GM18867 (cell line): ENCODE measurements around the gene RHBDD2.
"Not testable (repeated sequence)": the region's sequence is repeated elsewhere in the genome, so short reads cannot be mapped to it uniquely, and the experiment has no call there.

Experiments
- ATAC-seq: cut with Tn5 transposase; IDR thresholded peaks from one replicate; pipeline ENCODE4 v1.9.1; 2021; ENCODE audit warnings: mild to moderate bottlenecking, moderate library complexity; ENCODE audit not compliant: unreplicated experiment

Gene RHBDD2

DNA sequence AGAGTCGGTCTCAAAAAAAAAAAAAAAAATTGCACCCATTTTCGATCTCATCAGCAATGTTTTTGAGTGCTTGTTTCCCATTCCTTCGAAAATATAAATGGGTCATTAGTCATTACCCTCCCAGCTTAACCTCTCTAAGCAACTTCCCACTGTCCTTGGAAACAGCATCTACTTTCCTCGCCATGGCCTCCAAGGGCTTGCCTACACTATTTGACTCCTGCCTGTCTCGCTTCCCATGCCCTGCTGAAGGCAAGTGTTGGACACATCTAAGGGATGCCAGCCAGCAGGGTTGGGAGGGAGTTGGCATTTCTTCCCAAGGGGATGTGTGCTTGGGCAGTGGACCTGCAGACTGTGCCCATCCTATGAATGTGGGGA, 12.7 kb upstream of the RHBDD2 start:
- no peak for ATAC-seq

DNA sequence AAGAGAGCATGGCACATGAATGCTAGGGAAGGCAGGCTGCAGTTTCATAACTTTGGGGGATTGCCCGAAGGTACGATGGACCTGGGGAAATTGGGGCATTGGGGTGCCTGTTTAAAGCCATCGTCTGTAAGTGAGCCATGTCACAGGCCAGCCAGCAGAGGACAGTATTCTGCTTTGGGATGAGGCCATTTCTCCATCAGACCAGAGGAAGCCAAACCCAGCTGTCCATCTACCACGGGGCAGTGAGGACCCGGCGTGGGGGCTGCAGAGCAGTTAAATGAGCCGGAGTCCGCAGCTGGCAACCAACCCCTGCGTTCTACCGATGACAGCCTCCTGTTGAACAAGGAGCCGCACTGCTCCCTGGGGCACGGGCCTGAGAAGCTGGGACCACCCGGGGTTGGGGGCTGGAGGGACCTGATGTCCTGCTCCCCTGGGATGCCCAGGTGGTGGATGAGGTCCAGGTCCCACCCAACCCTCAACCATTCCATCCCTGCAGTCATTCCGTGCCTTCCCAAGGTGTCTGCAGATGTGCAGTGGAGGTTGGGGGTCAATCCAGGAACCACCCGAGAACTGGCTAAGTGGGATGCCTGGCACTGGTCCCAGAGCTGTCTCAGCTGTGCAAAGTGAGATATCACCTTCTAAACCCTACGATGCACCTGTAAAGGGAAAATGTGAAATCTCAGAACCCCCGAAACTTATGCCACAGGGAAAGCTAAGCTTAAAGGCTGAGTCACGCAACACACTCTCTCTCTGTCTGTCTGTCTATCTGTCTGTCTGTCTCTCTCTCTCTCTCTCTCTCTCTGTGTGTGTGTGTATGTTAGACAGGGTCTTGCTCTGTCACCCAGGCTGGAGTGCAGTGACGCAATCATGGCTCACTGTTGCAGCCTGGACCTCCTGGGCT, 12.1 kb upstream of the RHBDD2 start:
- no peak for ATAC-seq

DNA sequence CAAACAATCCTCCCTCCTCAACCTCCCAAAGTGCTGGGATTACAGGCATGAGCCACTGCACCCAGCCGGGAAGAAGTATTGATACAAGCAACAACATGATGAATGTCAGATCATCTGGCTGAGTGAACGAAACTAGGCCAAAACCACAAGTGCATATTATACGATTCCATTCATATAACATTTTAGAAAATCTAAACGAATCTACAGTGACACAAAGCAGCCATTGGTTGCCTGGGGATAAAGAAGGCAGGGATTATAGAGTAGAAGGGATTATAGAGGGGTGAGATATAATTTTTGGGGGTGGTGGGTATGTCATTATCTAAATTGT, 11.5 kb upstream of the RHBDD2 start:
- ATAC-seq, result no peak

DNA sequence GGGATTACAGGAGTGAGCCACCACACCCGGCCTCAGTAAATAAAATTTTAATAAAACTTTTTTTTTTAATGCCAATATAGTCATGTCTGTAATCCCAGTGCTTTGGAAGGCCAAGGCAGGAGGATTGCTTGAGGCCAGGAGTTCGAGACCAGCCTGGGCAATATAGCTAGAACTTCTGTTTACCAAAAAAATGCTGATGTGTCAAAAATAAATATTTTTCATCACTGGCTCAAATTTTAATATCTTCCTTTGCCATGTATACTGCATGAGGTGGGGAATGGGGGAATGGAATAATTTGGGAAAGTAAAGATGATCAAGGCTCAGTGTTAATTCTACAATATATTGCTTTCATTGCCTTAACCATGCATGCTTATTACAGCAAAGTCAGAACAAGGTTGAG, 10.7 kb upstream of the RHBDD2 start:
- ATAC-seq, result no peak

- no peak for ATAC-seq
Observed at GRCh38 chr7:75869776-75870379, 9.0 kb upstream of the RHBDD2 start.

DNA sequence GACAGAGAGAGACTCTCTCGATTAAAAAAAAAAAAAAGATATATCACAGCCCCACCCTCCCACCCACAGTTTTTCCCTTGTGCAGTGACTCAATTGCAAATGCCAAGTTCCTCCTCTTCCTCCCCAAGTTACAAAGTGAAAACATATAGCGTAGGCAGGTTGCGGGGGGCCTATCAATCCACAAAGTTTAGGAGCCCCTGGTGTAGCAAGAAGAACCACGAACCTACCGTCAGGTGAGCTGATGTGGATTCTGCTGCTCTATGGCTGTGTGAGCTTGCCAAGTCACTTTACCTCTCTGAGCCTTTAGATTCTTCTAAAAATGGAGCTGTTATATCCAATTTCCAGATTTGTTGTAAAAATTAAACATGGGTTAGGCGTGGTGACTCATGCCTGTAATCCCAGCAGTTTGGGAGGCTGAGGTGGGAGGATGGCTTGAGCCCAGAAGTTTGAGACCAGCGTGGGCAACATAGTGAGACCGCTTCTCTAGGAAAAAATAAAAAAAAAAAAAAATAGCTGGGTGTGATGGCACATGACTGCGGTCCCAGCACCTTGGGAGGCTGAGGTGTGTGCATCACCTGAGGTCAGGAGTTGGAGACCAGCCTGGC, 8.2 kb upstream of the RHBDD2 start:
- ATAC-seq, result no peak

DNA sequence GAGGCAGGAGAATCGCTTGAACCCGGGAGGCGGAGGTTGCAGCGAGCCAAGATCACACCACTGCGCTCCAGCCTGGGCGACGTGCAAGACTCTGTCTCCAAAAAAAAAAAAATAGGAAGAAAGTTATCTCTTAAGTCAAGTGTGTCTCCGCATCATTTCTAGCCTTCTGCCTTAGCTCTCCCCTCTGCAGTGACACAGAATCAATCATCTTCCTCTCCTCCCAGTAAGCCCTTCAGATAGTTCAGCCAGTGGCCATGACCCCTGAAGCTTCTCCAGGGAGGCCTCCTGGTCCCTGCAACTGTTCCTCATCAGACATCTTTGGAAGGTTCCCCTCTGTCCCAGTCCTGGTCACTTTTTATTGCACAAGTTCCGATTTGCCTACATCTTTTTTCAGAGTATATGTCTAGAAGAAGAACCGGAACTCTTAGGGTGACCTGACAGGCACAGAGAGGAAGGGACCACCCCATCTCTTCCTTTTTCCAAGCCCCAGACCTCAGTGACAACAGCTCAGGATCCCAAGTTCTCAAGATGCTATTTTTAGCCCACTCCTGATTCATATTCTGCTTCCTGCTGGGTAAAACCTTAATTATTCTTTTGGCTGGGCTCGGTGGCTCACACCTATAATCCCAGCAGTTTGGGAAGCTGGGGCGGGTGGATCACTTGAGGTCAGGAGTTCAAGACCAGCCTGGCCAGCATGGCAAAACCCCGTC, 6.6 kb upstream of the RHBDD2 start:
- no peak for ATAC-seq

DNA sequence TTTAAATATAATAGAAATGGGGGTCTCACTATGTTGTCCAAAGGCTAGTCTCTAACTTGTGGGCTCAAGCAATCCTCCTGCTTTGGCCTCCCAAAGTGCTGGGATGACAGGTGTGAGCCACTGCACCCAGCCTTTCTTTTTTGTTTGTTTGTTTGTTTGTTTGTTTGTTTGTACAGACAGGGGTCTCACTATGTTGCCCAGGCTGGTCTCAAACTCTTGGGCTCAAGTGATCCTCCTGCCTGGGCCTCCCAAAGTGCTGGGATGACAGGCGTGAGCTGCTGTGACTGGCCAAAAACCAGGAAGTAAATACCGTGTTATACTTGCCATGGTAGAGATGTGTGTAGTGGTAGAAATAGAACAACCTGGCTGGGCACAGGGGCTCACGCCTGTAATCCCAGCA, 4.7 kb upstream of the RHBDD2 start:
- not testable (repeated sequence) for ATAC-seq

DNA sequence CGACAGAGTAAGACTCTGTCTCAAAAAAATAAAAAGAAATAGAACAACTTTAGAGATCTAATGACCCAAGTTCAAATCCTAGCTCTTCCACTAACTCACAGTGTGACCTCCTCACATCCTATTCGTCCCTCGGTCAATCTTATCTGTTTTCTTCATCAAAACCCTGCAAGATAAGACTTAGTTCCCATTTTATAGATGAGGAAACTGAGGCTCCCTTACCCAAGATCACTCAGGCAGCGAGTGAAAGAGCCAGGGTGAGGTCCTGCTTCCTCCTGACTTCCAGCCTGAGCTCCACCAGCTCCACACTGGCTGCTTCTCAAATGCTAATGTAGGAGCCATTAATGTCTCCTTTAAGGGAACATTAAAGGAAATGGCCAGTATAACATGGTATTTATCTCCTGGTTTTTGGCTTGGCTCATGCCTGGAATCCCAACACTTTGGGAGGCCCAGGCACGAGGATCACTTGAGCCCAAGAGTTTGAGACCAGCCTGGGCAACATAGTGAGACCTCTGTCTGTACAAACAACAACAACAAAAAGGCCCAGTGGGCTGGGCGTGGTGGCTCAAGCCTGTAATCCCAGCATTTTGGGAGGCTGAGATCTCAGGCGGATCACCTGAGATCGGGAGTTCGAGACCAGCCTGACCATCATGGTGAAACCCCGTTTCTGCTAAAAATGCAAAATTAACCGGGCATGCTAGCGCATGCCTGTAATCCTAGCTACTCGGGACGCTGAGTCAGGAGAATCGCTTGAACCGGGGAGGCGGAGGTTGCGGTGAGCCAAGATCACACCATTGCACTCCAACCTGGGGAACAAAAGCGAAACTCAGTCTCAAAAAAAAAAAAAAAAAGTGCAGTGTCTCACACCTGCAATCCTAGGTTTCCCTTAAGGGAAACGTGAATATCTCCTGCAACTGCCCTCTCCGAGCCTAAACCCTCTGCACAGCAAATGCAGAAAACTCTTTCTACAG, 3.4 kb upstream of the RHBDD2 start:
- ATAC-seq, result no peak

GRCh38 chr7:75876126-75876881, 2.5 kb upstream of the RHBDD2 start:
- ATAC-seq, result no peak

- ATAC-seq, result peak; percentile 30
Observed at GRCh38 chr7:75878312-75878768, 494 bp upstream of the RHBDD2 start.

GRCh38 chr7:75879771-75880184, 944 bp downstream of the RHBDD2 start:
- ATAC-seq, result no peak

GRCh38 chr7:75880242-75880641, 1.4 kb downstream of the RHBDD2 start:
- no peak for ATAC-seq

GRCh38 chr7:75881436-75882095, 2.7 kb downstream of the RHBDD2 start:
- no peak for ATAC-seq

- peak; percentile 50 for ATAC-seq
Observed at GRCh38 chr7:75883265-75883824, 4.5 kb downstream of the RHBDD2 start.

- no peak for ATAC-seq
Observed at GRCh38 chr7:75884476-75884875, 5.6 kb downstream of the RHBDD2 start.

GRCh38 chr7:75885036-75885435, 6.2 kb downstream of the RHBDD2 start:
- no peak for ATAC-seq

- ATAC-seq, result no peak
Observed at GRCh38 chr7:75887669-75888369, 9.0 kb downstream of the RHBDD2 start.
